Measurements from ENCODE around the gene PEX11G.
"Not testable (repeated sequence)": the region's sequence is repeated elsewhere in the genome, so short reads cannot be mapped to it uniquely, and the experiment has no call there.

PEX11G gene

DNA sequence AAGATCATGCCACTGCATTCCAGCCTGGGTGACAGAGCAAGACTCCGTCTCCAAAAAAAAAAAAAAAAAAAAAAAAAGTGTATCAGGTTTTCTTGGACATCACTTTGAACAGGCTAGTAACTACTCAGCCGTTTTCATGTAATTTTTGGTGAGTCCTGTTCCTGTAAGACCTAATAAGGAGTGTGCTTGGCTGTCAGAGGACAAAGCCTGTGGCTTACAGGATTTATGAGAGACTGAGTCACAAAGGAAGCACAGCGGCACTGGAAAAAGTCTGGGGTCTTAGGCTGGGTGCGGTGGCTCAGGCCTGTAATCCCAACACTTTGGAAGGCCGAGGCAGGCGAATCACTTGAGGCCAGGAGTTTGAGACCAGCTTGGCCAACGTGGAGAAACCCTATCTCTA, 55.4 kb downstream of the PEX11G start:
- DNase-seq (ENCODE audit: low read depth), result not testable (repeated sequence)

DNA sequence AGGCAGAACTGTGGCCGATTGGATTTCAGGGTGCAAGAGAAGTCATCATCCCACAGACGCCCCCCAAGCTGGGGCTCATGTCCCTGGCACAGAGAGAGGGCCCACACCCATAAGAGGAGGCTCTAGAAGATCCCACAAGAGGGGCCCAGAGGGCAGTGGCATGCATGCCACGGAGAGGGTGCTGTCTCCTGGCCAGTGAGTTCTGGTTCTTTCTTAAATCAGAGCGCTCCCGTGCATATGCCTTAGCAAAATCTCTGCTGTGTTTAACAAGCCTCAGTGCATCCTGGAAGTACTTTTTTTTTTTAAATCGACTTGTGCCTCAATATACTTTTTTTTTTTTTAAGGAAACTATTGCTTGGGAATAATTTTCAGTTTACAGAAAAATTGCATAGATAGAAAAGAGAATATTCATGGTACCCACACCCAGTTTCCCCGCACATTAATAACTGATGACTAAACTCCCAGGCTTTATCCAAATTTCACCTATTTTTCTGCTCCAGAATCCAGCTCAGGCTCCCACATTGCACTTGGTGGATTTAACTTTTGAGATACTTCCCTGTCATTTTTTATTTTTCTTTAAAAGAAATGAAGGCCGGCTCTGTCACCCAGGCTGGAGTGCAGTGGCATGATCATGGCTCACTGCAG, 59.1 kb downstream of the PEX11G start:
- no peak for DNase-seq (ENCODE audit: low read depth)

DNA sequence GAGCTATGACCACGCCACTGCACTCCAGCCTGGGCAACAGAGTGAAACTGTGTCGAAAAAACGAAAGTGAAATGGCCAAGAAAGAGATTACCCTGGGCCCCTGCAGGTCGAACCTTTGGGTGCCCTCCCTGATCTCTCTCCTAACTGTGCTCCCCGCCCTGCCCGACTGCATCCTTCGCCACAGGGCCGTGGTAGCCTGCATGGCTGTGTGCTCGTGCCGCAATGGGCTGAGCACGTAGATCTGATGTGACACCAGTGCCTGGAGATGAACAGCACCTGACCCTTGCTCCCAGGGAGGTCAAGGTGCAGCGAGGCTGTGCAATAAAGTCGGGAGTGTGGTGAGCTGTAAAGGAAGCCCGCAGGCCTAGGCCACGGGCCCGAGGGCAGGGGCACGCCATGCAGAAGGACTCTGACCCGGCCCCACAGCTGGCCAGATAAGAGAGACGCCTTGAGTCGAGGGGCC, 60.2 kb downstream of the PEX11G start:
- no peak for DNase-seq (ENCODE audit: low read depth)

DNA sequence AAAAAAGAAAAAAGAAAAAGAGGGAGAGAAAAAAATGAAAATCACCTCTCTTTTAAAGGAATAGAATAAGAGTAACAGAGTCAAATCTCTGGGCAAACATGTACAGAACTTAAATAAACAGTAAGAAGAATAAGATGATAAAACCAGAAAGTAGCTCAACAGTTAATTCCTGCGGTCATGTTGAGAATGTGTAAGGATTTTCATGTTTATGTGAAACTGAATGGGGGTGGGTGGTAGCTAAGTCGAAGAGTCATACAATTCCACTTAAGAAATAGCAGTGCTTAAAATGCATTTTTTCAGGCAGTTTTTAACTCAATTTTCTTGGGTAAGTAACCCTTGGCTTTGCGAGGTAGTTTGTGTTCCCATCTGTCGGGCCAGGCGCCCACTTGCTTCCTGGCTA, 60.9 kb downstream of the PEX11G start:
- no peak for DNase-seq (ENCODE audit: low read depth)

DNA sequence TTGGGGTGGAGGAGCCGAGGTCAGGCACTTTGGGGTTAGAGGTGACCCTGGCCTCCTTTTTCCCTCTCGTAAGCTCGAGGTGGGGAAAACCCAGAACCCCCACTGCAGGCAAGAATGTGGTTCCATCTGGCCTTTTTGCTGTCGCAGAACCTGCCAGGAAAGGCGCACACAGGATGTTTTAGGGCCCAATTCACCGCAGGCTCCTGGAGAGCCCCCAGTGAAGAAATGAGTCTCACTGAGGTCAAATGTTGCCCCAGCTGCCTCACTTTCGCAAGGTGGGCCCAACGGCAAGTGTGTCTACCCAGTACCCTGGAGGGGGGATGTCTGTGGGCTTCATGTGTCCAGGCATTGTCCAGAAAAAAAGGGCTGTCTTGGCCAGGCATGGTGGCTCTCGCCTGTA, 61.8 kb downstream of the PEX11G start:
- DNase-seq (ENCODE audit: low read depth), result no peak
